SH-SY5Y (cell line): ENCODE results near the gene ARHGAP24.

Source experiments
- GATA2 ChIP-seq: IDR thresholded peaks from 2 replicates; pipeline ENCODE4 v1.6.1; 2011; ENCODE audit warnings: mild to moderate bottlenecking, low read depth, low read length
- GATA3 ChIP-seq: IDR thresholded peaks from 2 replicates; pipeline ENCODE4 v1.6.1; 2011; ENCODE audit warnings: low read depth, mild to moderate bottlenecking, low read length, moderate library complexity

DNA sequence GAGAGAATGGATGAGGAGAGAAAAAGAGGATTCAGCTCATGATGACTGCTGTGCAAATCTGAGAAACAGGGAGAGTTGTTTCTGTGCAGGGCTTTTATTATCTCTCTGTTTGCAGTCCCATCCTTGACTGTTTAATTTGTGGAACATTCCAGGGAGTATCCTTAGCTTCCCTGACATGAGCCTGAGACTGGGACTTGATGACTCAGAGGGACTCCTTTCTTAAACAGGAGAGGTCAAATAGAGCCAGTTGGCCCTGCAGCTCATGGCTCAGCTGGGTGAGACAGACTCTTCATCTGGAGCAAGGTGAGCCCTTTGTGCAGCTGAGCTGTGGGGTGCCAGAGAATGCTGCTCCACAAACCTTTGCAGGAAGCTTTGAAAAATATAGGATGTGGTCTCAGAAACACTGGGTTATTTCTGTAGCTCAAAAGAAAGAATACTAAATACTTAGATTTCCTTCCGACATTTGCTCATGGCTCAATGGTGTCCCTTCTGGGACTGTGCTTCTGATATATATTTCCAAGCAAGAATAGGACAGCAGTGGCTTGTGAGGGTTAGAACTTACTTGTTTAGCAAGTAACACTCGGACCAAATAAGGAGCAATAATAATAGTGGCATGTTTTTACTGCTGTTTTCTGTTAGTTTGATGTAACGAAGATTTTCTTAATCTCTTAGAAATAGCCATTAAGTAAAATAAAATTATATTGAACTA lies 14.5 kb downstream of the ARHGAP24 start:
- TF ChIP-seq GATA2 (no peak), GATA3 (no peak)
